Natural killer cell (primary cell): ENCODE data around the gene CARMIL3. TPM values are rescaled to one million over a fixed set of nuclear protein-coding genes. Genes with fewer than 3 reads are reported as not detected.

Experiments used
- ATAC-seq, 3 donors: fragments of 150-1000 bp in 2 of 3; fragments of 200-7000 bp in 1 of 3; cut with Tn5 transposase; 1 replicate in 1 of 3; 2 replicates in 2 of 3; pipeline ENCODE4 v1.10.0; 2021; ENCODE audit warnings: mild to moderate bottlenecking in 2 of 3, moderate library complexity in 2 of 3
- DNase-seq, 2 donors: peaks; one replicate each; pipeline versions ENCODE4 v3.0.0 to v3.0.0-alpha.2; 2013 to 2021; ENCODE audit warnings: mixed read lengths in 1 of 2
- H3K27ac ChIP-seq: one replicate; pipeline ENCODE4 v1.5.1; 2013; ENCODE audit warnings: mild to moderate bottlenecking, low read length
- H3K27me3 ChIP-seq: one replicate; pipeline ENCODE4 v1.6.1; 2013; ENCODE audit warnings: low read length; ENCODE audit not compliant: control insufficient read depth, insufficient read depth
- H3K36me3 ChIP-seq: one replicate; pipeline ENCODE4 v1.6.1; 2013; ENCODE audit warnings: low read length; ENCODE audit not compliant: control insufficient read depth, insufficient read depth
- H3K4me1 ChIP-seq: one replicate; pipeline ENCODE4 v1.6.1; 2013; ENCODE audit warnings: low read length; ENCODE audit not compliant: control insufficient read depth, insufficient read depth
- H3K4me3 ChIP-seq: one replicate; pipeline ENCODE4 v1.5.1; 2013; ENCODE audit warnings: low read length
- H3K9me3 ChIP-seq: one replicate; pipeline ENCODE4 v1.6.1; 2013; ENCODE audit warnings: low read length; ENCODE audit not compliant: control insufficient read depth, insufficient read depth
- H3K27ac Mint-ChIP-seq, 2 donors: one replicate each; pipeline ENCODE4 v1.8.0; 2022; ENCODE audit warnings: mild to moderate bottlenecking in 2 of 2, mixed read lengths in 2 of 2, moderate library complexity in 1 of 2
- H3K27me3 Mint-ChIP-seq, 2 donors: one replicate each; pipeline ENCODE4 v1.8.0; 2022; ENCODE audit warnings: low read depth in 2 of 2, mixed read lengths in 2 of 2
- H3K36me3 Mint-ChIP-seq: one replicate; pipeline ENCODE4 v1.8.0; 2022; ENCODE audit warnings: mixed read lengths
- H3K4me1 Mint-ChIP-seq, 2 donors: one replicate each; pipeline ENCODE4 v1.8.0; 2022; ENCODE audit warnings: mixed read lengths in 2 of 2
- H3K4me3 Mint-ChIP-seq: one replicate; pipeline ENCODE4 v1.8.0; 2022; ENCODE audit warnings: mild to moderate bottlenecking, moderate library complexity, mixed read lengths
- H3K9me3 Mint-ChIP-seq, 2 donors: one replicate each; pipeline ENCODE4 v1.8.0; 2022; ENCODE audit warnings: mixed read lengths in 2 of 2
- CTCF ChIP-seq: fragments of 200-600 bp; IDR thresholded peaks from one replicate; pipeline ENCODE4 v1.8.0; 2022; ENCODE audit warnings: antibody characterized with exemption
- WGBS: methylation state at CpG from one replicate; pipeline ENCODE4 v1.1.7; 2013; ENCODE audit warnings: missing lambda C conversion rate; ENCODE audit not compliant: insufficient coverage; 5-methylcytosine and 5-hydroxymethylcytosine counted together
- intact Hi-C: fragments of 100-400 bp; cut with micrococcal nuclease; formaldehyde crosslinking; loops from one replicate; pipeline ENCODE4 v1.14.2; 2022
- total RNA-seq, 4 donors: library from RNA; stranded (reverse); fragments of 120-200 nt in 1 of 4; gene quantifications; one replicate each; pipeline versions ENCODE4 v1.2.3 to v1.2.4, GENCODE V29; 2013 to 2022

Gene CARMIL3
- total RNA-seq, 3 donors from 2014 or later (not counting 1 experiment from before 2014, with no cell fraction given): 17.8 to 28.6 (median 18.6) TPM

- TF ChIP-seq CTCF: no peak
- intact Hi-C loops: no loop called here
- no peaks in the 10 kb centered on the region for H3K36me3 ChIP-seq
- no peak overlapping the region for H3K4me3 ChIP-seq
- Mint-ChIP-seq H3K9me3 (no peaks in the 10 kb centered on the region), H3K27ac (no peak overlapping the region), H3K27me3 (peaks cover 0 to 7% of the 10 kb centered on the region in 2 donors), H3K4me1 (no peaks in the 10 kb centered on the region), H3K4me3 (no peak overlapping the region), H3K36me3 (no peaks in the 10 kb centered on the region)
- no peaks in the 10 kb centered on the region for H3K27me3 ChIP-seq
- peaks cover 4% of the 10 kb centered on the region for H3K4me1 ChIP-seq
- WGBS: 85% methylated on average over 10 of the region's 11 CpGs
- no peak overlapping the region for H3K27ac ChIP-seq
- DNase-seq: no peak
- ATAC-seq: no peak
- no peaks in the 10 kb centered on the region for H3K9me3 ChIP-seq
Observed at GRCh38 chr14:24074625-24075484, 23.0 kb downstream of the CARMIL3 start.

- H3K4me3 ChIP-seq: no peak overlapping the region
- ATAC-seq: no peak
- H3K27ac ChIP-seq: no peak overlapping the region
- no peak overlapping the region for H3K27ac Mint-ChIP-seq
- H3K36me3 ChIP-seq: no peaks in the 10 kb centered on the region
- H3K4me1 Mint-ChIP-seq: peaks cover 6 to 7% of the 10 kb centered on the region in 2 donors
- intact Hi-C loops: no loop called here
- H3K27me3 ChIP-seq: no peaks in the 10 kb centered on the region
- no peak for DNase-seq
- H3K4me3 Mint-ChIP-seq: no peak overlapping the region
- no peaks in the 10 kb centered on the region for H3K9me3 Mint-ChIP-seq
- TF ChIP-seq CTCF: no peak
- peaks cover 9% of the 10 kb centered on the region for H3K4me1 ChIP-seq
- WGBS: 72% methylated on average over 11 of the region's 11 CpGs
- no peaks in the 10 kb centered on the region for H3K36me3 Mint-ChIP-seq
- H3K27me3 Mint-ChIP-seq: peaks cover 0 to 5% of the 10 kb centered on the region in 2 donors
- H3K9me3 ChIP-seq: no peaks in the 10 kb centered on the region
Observed at GRCh38 chr14:24075485-24076301, 23.9 kb downstream of the CARMIL3 start.

GRCh38 chr14:24076302-24076601 is 24.4 kb downstream of the CARMIL3 start:
- no peaks in the 10 kb centered on the region for H3K9me3 Mint-ChIP-seq
- no peak for DNase-seq

More at GRCh38 chr14:24076302-24076601, 24.4 kb downstream of the CARMIL3 start:
- Histone ChIP-seq H3K9me3 (no peaks in the 10 kb centered on the region), H3K36me3 (no peaks in the 10 kb centered on the region), H3K4me3 (no peak overlapping the region), H3K27ac (no peak overlapping the region), H3K27me3 (no peaks in the 10 kb centered on the region), H3K4me1 (peaks cover 13% of the 10 kb centered on the region)
- WGBS: 93% methylated on average over 9 of the region's 10 CpGs
- ATAC-seq: no peak
- Mint-ChIP-seq H3K27ac (no peak overlapping the region), H3K27me3 (no peaks in the 10 kb centered on the region), H3K4me3 (no peak overlapping the region), H3K4me1 (peaks cover 8 to 10% of the 10 kb centered on the region in 2 donors), H3K36me3 (no peaks in the 10 kb centered on the region)
- no peak for TF ChIP-seq CTCF
- intact Hi-C loops: no loop called here
